C4-2B (cell line): ENCODE measurements around the gene LRRTM4.
"Not testable (repeated sequence)": the region's sequence is repeated elsewhere in the genome, so short reads cannot be mapped to it uniquely, and the experiment has no call there.

Source experiments
- H3K27ac ChIP-seq: fragments of 450-650 bp; 2 replicates; pipeline ENCODE4 v1.5.1; 2017
- CTCF ChIP-seq: fragments of 450-650 bp; conservative IDR thresholded peaks from 2 replicates; pipeline ENCODE4 v1.5.1; 2017; ENCODE audit warnings: mild to moderate bottlenecking
- ZFX ChIP-seq: fragments of 450-650 bp; IDR thresholded peaks from 2 replicates; pipeline ENCODE4 v1.6.1; 2017

LRRTM4 gene

DNA sequence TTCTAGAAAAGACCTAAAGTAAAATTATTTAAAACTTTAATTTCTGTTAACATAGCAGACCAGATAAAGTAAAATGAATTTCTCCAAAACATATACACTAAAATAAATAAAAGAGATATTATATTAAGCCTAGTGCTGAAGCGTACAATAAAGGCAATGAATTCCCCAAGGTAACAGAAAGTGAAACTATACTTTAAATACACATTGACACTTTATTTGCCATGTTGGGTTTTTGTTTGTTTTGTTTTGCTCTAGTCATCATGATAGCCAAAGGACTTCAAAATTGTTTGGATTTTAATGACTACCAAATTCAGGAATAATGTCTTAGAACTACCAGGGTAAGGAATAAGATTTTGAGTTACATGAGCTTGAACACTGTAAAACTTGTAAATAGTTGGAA, 413.3 kb downstream of the LRRTM4 start:
- H3K27ac ChIP-seq, result no peak overlapping the region
- TF ChIP-seq ZFX, result no peak
- TF ChIP-seq CTCF, result no peak

DNA sequence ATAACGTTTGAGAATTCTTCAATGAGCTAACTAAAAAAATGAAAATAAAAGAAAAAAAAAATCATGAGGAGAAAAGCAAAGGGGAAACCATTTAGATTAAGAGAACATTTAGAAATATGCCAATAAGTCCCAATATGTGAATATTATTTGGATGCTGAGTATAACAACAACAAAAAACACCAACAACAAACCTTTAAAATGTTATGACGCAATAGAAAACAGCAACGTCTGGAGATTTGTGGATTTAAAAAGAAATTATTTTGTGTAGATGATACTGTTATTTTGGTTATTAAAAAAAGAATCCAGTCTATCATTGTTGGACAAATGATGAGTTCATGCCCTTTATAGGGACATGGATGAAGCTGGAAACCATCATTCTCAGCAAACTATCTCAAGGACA, 417.2 kb downstream of the LRRTM4 start:
- no peak overlapping the region for H3K27ac ChIP-seq
- TF ChIP-seq CTCF (no peak), ZFX (no peak)

GRCh38 chr2:77104554-77104953, 417.6 kb downstream of the LRRTM4 start:
- TF ChIP-seq ZFX (no peak), CTCF (no peak; the same call in 1 of the 2 replicates)
- H3K27ac ChIP-seq, result no peak overlapping the region

DNA sequence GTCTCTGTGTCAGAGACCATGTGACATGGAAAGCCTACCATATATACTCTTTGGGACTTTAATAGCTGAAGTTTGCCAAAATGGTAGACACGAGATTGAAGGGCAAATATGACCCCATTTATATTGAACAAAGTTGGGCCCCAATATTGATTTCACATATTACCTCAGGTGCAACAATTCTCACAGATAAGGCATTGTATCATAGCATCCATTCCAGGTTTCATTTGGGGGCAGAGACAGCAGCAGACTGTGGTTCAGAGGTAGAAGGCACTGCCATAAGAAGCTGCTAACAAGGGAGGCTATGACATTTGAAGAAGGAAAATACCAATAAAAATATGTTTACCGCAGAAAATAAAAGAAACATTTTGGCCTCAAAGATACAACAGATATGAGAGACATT, 419.2 kb downstream of the LRRTM4 start:
- TF ChIP-seq CTCF, result no peak
- TF ChIP-seq ZFX, result no peak
- no peak overlapping the region for H3K27ac ChIP-seq

- no peak overlapping the region for H3K27ac ChIP-seq
- no peak for TF ChIP-seq ZFX
- no peak for TF ChIP-seq CTCF
These were observed 420.3 kb downstream of the LRRTM4 start for GRCh38 chr2:77101796-77102452.

DNA sequence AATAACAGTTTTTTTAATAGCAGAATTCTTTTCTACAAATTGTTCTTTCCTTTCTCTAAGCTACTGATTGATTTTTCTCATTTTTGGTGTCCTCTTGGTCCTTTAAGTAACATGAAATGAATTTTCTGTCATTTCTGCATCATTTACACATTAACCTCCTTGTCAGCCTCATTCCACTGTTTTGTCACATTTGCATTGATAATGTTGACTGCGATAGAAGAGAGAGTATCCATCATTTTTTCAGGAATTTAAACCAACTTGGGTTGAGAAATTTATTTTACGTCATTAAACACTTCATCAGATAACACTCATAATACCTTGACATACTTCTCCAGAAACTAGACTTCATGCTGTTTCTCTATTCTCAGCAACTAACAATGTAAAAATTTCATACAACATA, 422.2 kb downstream of the LRRTM4 start:
- H3K27ac ChIP-seq, result no peak overlapping the region
- TF ChIP-seq CTCF, result no peak
- TF ChIP-seq ZFX, result no peak

- not testable (repeated sequence) for H3K27ac ChIP-seq
These were observed 426.7 kb downstream of the LRRTM4 start for GRCh38 chr2:77095525-77095924.

- TF ChIP-seq CTCF (no peak), ZFX (no peak)
- no peak overlapping the region for H3K27ac ChIP-seq
These were observed 427.1 kb downstream of the LRRTM4 start for GRCh38 chr2:77095096-77095495.

- not testable (repeated sequence) for H3K27ac ChIP-seq
These were observed 433.8 kb downstream of the LRRTM4 start for GRCh38 chr2:77088424-77088823.
